T-helper 9 cell (primary cell): ENCODE data around the gene HPS4.
"Not testable (repeated sequence)": the region's sequence is repeated elsewhere in the genome, so short reads cannot be mapped to it uniquely, and the experiment has no call there.

Experiments
- DNase-seq: peaks from one replicate; pipeline ENCODE4 v3.0.0-alpha.2; 2020

Gene HPS4

DNA sequence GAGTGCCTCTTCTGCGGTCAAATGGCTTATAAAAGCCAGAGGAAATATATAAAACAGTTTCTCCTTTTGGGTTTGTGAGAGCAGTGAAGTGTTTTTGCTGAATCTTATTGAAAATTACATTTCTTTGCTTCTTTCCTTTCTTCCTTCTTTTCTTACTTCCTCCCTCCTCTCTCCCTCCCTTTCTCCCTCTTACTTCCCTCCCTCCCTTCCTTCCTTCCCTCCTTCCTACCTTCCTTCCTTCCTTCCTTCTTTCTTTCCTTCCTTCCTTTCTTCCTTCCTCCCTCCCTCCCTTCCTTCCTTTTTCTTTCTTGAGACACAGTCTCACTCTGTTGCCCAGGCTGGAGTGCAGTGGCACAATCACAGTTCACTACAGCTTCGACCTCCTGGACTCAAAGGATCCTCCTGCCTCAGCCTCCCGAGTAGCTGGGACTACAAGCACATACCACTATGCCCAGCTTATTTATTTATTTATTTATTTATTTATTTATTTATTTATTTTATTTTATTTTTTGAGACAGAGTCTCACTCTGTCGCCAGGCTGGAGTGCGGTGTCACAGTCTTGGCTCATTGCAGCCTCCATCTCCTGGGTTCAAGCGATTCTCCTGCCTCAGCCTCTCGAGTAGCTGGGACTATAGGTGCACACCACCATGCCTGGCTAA lies 74.9 kb downstream of the HPS4 start:
- not testable (repeated sequence) for DNase-seq

DNA sequence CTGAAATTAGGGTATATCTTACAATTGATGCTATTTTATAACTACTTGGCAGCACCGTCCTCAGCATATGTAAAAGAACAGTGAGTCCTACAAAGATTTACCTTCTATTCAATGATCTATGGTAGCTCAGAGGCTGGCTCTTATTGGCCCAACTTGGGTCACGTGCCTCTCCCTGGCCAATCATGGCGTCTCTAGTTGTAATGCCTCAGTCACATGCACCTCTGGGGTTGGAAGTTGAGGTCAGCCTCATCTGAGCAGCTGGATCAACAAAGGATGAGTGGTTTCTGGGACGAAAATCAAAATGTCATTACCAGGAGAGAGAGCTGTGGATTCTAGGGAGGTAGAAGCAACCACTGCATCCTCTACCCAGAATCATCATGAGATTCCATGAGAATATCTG lies 77.5 kb downstream of the HPS4 start:
- no peak for DNase-seq

DNA sequence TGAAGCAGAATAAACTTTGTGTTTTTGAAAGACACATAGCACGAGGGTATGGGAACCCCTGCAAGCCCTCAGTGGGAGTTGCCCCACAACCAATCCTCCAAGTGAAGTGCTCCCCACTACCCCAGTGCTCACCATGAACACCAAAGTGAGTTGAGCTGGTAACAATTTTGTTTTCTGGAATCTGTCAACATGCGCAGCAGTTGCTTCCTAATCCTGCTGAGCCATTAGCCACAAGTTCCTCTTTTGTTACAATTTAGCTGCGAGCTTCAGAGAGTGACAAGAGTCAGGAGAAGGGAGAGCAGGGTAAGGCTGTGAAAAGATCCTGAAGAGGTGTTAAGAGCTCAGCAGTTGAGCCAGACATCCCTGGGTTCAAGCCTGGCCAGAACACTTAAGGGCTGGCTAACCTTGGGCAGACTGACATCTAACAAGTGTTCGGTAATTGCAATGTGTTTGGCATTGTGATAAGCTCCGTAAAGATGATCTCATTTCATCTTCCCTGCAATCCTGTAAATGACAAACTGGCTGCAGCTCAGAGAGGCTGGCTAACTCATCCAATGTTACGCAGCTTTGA lies 78.6 kb downstream of the HPS4 start:
- no peak for DNase-seq

DNA sequence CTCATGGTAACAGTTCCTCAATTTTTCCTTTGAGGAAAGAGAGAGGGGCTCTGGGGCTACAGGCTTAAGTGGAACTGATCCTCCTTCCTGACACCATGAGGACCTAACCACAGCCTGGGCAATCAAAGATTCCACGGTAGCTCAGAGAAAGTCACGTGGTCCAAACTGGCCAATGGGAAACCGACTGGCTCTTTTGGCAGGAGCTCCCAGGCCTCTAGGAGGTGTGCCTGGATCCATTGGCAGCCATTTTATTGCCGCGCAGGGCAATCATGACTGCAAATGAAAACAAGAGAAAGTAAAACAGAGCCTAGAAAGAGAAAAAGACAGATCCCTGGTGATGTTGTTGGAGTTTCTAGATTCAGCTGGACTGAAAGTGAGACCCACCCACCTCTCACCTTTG lies 81.9 kb downstream of the HPS4 start:
- no peak for DNase-seq
